ENCODE measurements around the gene TOP2A.

TOP2A gene

DNA sequence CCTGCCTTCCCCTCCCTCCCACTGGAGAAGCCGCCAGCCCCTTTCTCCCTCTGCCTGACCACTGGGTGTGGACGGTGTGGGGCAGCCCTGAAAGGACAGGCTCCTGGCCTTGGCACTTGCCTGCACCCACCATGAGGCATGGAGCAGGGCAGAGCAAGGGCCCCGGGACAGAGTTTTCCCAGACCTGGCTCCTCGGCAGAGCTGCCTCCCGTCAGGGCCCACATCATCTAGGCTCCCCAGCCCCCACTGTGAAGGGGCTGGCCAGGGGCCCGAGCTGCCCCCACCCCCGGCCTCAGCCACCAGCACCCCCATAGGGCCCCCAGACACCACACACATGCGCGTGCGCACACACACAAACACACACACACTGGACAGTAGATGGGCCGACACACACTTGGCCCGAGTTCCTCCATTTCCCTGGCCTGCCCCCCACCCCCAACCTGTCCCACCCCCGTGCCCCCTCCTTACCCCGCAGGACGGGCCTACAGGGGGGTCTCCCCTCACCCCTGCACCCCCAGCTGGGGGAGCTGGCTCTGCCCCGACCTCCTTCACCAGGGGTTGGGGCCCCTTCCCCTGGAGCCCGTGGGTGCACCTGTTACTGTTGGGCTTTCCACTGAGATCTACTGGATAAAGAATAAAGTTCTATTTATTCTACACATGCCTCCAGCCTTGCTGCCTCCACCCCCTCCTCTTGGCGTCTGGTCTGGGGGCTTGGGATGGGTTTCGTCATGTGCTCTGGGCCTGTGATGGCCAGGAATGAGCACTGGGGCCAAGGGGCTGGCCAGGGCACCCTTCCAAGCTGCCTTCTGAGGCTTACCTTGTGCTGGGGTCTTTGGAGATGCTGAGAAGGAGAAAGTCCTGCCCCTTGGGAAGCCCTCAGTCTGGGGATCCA is 60.5 kb downstream of the TOP2A start:
- no peak for DNase-seq

DNA sequence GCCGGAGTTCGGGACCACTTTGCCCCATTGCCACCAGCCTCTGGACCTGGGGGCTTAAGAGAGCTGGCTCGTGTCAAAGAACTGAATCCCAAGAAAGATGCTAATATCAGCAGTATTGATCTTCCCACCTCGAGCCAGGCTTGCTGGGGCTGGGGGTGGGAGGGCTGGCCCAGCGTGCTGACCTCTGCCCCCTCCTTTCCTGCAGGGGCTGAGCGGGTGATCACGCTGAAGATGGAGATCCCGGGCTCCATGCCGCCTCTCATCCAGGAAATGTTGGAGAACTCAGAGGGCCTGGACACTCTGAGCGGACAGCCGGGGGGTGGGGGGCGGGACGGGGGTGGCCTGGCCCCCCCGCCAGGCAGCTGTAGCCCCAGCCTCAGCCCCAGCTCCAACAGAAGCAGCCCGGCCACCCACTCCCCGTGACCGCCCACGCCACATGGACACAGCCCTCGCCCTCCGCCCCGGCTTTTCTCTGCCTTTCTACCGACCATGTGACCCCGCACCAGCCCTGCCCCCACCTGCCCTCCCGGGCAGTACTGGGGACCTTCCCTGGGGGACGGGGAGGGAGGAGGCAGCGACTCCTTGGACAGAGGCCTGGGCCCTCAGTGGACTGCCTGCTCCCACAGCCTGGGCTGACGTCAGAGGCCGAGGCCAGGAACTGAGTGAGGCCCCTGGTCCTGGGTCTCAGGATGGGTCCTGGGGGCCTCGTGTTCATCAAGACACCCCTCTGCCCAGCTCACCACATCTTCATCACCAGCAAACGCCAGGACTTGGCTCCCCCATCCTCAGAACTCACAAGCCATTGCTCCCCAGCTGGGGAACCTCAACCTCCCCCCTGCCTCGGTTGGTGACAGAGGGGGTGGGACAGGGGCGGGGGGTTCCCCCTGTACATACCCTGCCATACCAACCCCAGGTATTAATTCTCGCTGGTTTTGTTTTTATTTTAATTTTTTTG is 61.6 kb downstream of the TOP2A start:
- no peak for DNase-seq

DNA sequence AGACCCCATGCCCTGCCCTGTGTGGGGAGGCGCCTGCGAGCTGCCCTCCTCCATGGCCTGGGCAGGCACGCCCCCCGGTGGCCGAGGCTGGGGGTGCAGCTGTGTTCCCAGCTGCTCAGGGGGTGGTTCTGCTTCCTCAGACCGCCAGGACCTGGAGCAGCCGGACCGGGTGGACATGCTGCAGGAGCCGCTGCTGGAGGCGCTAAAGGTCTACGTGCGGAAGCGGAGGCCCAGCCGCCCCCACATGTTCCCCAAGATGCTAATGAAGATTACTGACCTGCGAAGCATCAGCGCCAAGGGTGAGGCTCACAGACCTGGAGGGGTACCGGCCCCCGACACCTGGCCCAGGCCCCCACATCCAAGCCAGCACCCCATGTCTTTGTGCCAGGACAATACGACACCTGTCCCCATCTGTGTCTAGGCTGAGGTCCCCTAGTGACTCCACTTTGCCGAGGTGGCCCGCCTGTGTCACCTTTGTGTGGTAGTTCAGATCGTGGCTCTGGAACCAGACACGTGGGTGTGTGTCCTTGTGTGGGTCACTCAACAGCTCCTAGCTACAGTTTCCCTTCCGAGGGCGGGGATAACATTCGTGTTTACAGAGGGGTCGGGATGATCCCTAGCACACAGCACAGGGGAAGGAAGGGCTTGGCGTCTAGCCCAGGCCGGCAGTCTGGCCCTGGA is 62.4 kb downstream of the TOP2A start:
- no peak for DNase-seq

DNA sequence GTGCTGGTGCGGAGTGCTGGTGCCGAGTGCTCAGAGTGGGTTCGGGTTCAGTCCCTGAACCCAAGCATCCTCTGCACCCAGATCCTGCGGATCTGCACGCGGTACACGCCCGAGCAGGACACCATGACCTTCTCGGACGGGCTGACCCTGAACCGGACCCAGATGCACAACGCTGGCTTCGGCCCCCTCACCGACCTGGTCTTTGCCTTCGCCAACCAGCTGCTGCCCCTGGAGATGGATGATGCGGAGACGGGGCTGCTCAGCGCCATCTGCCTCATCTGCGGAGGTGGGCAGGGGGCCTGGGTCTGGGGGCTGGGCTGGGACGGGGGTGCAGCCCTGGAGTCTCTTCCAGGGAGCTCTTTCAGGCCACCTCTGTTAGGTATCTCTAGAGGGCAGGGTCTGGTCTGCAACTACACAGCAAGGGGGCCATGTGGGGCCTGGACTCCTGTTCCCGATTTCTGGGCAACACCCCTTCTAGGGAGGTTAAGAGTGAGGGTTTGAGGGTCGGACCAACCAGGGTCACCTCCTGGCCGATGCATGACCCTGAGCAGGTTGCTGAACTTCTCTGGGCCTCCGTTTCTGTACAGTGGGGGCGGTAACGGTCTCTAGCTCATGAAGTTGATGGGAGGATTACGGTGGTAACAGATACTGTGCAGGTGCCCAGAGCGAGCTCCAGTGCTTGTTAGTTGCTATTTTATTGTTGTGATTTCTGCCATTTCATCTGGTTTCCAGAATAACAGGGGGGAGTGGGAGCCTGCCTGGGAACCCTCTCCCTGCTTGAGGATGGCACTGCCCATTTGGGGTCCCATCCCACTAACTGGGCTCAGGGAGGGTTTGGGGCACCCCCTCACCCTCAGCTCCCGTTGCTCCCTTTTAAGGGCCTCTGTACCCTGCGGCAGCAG is 63.2 kb downstream of the TOP2A start:
- DNase-seq, result no peak

DNA sequence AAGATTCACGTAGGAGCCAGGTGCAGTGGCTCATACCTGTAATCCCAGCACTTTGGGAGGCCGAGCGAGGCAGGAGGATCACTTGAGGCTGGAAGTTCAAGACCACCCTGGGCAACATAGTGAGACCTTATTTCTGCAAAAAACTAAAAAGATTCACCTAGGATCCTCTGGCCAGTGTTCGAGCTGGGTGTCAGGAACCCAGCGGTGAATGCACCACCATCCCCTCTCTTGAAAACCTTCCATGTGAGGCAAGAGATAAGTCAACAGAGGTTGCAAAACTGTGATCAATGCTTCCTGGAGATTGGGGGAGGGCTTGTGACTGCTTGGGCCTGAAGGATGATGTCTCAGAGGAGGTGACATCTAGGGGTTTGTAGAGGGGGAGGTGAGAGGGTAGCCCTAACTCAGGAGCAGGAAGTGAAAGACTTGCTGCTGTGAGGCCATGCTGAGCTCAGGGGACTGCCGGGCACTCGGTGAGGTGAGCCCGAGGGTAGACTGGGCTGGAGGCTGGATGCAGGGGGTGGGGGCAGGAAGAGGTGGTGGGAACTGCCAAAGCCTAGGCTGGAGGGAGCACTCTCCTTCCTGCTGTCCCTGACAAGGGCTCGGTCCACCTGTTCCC is 64.8 kb downstream of the TOP2A start:
- no peak for DNase-seq

DNA sequence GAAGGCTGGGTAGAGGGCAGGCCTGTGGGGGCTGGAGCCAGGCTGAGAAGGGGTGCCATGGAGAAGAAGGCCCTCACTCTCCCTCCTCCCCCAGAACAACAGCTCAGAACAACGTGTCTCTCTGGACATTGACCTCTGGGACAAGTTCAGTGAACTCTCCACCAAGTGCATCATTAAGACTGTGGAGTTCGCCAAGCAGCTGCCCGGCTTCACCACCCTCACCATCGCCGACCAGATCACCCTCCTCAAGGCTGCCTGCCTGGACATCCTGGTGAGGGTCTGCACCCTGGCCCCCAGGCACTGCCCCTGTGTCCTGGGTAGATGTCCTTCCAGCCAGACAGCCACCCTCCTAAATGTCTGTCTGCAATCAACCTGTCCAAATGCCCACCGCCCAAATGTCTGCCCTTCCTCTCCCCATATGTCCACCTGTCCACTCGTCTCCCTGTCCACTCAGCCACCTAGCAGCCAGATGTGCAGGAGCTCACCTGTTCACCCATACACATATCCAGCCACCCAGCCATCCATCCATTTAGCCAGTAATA is 65.4 kb downstream of the TOP2A start:
- no peak for DNase-seq

DNA sequence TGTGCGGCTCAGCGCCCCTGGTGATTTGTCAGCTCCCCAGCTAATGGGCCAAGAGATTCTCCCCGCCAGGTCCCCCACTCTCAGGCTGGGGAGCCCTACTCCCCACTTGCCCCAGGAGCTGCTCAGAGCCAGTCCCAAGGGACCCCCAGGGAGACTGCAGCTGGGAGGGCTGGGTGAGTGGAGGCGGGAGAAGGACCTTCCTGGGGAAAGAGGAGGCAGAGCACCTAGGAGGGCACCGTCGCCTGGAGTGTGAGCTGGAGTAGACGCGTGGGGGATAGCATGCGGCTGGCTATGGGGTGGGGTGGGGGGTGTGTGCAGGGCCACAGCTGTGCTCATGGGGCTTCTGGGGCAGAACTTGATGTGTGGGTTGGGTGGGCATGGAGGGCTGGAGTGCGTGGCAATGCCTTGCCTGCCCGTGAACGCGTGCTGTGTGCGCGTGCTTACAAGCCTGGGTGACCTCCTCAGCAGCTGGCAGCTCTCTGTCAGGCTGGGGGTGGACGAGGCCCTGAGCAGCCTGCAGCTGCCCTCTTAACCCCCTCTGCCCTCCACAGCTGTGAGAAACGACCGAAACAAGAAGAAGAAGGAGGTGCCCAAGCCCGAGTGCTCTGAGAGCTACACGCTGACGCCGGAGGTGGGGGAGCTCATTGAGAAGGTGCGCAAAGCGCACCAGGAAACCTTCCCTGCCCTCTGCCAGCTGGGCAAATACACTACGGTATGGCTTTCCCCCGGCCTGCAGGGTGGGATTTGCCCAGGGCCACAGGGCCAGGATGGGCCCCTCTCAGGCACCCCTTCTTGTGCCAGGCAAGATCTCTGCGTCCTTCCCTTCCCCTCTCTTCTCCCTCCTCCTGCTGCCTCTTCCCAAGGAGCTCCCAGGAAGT is 66.1 kb downstream of the TOP2A start:
- no peak for DNase-seq

DNA sequence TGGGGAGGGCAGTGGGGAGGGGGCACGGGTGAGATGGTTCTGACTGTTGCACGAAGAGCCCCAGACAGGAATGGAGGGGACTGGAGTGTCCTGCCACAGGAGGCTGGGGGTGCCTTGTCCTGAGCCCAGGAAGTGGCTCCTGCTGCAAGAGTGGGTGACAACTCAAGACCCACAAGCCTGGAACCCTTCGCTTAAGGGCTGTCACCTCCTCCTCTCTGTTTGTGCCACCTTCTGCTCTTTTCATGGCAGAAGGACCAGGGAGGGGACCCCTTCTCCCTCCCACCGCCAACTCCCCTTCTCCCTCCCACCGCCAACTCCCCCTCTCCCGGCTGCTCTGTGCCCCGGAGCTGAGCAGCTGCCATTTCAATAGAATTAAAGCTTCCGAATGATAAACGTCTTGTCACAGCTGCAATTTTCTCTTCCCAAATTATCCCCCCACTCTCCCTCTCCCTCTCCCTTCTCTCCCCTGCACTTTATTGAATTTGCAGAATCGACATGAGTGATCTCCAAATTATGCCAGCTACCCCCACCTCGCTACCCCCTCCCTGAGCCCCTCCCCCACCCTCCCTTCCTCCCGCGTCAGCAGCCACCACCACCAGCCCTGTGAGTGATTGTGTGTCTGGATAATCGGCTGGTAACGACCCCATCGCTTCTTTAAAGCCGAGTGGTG is 66.9 kb downstream of the TOP2A start:
- no peak for DNase-seq

DNA sequence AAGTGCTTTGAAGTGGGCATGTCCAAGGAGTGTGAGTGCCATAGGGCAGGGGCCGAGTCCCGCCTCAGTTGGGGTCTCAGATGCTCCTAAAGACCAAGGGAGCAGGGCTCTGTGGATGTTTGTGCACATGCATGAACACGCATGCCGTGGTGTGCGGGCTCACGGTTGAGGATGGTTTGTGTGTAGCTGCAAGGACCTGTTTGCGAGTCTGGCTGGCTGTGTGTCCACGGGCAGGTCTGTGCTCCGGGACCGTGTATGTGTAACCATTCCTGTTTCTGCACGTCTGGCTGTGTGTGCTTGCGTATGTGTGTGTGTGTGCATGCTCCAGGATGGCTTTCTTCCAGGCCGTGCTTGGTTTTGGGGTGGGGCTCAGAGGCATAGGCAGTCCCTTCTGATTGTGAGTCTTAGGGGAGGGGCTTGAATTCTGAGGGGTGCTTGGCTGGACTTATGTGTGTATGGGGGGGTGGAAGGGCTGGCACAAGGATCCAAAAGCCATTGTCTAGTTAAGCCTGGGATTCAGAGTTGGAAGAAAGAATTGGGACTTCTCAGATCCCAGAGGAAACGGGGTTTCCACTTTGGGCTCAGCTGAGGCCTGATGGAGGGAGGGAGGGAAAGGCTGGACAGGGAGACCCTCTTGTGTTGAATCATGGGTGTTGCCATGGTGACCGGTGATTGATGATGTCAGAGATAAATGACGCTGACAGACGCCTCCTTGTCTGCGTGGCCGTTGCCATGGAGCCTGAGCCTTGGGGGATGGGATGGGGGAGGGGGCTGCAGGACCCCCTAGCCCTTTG is 67.6 kb downstream of the TOP2A start:
- no peak for DNase-seq

DNA sequence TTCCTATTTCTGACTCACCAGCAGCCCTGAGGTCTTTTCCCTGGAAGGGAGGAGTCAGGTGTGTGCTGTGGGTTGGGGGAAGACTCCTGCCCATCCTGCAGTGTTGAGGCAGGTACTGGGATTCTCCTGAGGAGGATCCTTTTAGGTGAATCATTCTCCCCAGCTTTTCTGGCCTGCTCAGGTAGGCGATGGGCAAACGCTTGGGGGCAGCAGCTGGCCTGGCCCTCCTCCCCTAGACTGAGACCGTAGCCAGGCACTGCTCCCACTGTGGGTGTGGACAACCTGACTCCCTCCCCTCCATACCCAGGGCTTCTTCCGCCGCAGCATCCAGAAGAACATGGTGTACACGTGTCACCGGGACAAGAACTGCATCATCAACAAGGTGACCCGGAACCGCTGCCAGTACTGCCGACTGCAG is 68.2 kb downstream of the TOP2A start:
- DNase-seq, result no peak

DNA sequence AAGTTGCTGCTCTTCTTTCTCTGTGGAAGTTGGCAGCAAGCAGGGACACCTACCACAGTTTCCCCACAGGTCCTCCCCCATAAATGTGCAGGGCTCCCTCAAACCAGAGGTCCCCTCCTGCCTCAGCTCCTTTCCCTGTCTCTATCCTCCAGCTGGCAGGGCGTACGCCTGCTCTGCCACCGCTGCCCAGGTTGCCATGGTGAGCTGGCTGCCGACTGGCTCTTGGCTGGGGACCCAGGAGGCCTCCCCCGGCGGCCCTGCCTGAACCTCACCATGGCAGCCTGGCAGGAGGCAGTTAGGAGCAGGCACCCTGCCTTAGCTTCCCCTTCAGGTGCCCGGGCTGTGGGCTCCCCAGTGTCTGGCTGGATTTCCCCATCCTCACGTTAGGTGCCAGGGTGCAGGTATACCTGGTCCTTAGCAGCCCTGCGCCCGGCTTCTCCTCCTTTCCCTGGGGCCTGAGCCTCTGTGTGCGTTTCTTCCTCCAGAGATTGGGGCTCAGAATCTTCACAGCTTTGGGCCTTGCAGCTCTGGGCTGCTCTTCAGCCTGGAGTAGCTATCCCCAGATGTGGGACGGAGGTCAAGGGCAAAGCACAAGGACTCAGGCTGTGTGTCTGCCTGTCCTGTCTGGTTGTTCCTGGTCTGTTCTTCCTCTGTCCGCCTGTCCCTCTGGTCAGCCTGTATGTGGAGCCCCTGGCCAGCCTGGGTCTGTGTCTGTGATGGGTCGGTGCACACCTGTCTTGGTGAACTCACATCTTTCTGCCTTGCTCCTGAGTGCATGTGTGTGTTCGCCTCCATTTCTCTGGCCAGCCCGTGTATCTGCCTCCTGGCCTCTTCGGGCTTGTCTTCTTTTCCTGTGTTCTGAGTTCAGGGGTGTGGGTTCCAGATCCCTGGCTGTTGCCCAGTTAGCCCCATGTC is 68.9 kb downstream of the TOP2A start:
- DNase-seq, result no peak

DNA sequence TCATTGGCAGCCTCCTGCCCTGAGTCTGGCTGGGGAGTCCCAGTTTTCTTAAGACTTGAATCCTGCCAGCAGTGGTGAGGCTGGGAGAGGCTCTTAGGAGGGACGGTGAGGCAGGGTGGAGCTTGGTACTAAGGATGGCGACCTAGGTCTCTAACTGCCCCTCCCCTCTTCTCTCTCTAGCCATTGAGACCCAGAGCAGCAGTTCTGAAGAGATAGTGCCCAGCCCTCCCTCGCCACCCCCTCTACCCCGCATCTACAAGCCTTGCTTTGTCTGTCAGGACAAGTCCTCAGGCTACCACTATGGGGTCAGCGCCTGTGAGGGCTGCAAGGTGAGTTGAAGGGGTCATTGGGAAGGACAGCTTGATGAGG is 69.6 kb downstream of the TOP2A start:
- DNase-seq, result no peak

DNA sequence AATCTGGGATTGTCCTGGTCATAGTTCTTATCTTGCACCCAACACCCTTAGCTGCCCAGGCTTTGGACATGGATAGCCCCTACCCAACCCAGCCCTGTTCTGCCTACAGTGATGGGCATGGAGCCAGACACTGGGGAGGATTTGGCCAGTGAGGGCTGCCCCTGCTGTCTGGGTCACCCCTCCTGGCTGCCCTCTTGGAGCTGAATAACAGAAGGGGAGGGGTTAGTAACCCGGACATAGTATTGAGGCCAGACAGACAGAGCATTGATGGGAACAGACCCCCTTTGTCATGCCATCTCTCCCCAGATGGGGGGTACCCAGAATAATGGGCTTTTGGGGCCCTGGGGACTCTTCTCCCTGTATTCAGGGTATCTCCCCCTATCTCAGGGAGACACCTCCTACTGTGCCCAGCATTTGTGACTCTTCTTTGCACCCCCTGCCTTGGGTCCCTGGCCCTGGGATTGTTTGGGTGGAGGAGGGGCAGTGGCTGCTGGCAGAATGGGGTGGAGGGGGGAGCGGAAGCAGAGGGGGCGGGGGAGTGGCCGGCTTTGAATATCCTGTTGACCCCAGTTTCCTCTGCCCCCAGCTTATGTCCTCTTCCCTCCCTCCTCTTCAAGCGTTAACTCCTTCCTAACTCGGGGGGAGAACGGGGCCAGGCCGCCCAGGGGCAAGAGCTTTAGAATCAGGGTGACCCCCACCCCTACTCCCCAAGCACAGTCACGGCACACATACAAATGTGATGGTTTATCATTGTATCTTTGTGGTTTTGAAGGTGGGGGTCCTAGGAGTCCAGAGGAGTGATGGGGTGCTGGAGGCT is 70.2 kb downstream of the TOP2A start:
- DNase-seq, result no peak

DNA sequence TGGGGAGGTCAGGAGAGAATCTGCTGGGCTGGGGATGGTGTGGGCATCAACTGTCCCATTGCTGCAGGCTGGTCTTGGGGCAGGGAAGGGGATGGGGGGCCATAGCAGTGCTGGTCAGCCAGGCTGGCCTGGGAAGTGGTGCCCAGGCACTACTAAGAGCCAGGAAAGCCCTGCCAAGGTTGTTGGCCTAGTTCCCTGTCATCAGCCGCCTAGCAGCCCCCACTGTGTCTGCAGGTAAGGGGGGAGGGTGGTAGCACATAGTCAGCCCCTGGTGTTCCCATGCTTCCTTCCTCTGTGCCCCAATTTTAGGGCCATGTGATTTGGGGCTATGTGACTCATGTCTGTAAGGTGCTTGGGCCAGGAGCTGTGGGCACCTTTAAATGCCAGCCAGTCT is 70.9 kb downstream of the TOP2A start:
- DNase-seq, result no peak

DNA sequence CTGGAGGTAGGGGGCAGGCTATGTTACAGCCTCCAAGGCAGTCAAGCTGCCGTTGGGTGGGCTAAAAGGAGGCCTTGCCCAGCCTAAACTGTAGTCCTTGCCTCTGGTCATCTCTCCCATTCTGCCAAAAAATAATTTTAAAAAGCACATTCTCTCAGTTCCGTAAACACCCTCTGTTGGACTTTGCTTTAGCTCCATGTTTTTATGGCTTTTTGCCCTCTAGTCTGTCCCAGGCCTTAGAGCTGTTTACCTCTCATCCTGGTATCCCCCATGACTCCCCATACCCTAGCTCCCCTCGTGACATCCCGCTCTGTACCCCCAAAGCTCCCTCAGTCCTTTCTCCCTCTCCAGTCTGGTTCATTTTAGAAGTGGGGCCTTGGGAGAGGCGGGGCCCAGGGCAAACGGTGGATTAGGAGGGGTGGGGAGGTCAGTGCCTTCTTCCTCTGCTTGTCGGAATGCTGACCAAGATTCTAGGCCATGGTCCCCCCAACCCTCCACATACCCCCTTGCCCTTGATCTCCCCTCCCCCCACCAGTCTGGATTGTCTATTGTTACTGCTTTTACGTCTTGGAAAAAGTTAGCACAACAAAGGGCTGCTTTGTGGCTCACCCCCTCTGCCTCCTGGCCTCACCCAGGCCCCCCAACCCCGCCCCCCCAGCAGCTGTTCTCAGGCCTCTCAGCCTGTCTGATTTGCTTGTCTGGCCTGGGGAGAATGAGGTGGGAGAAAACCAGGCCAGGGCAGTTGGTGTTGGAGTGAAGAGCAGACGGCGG is 71.5 kb downstream of the TOP2A start:
- DNase-seq, result no peak

All from cortex of kidney (tissue), 1 donor.